NCI-H146 treated with DMSO at 0.1 percent for 48 hours (cell line): ENCODE measurements around the gene TMTC4.
"Not testable (repeated sequence)": the region's sequence is repeated elsewhere in the genome, so short reads cannot be mapped to it uniquely, and the experiment has no call there.

Experiments used
- DNase-seq: peaks from one replicate; lab custom pipeline; 2025; ENCODE audit not compliant: unreplicated experiment; lab: John Stamatoyannopoulos, UW

The TMTC4 gene

GRCh38 chr13:100674572-100674871 lies at the start of gene TMTC4:
TMTC4 (minus strand) TSS chr13:100674795; CDS start chr13:100670362, 4,433 bp downstream.
- no peak for DNase-seq

DNA sequence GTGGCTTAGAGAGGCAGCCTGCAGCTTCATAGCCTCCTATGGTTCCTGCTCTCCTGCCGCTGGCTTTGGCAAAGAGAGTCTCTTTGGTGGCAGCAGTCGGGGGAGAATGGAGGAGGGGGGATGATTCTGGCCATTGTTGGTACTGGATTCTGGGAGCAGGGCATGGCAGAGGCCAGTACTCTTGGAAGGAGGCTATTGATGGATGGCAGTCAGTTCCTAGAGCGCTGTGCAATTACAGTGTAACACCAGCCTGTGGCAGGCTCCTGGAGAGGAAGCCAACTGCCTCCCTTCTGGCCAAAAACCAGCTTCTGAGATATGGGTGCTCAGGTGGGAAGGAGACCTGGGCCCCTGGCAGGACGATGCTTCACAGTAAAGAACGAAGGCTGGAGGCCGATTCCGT lies 47.9 kb upstream of the TMTC4 start:
- no peak for DNase-seq

DNA sequence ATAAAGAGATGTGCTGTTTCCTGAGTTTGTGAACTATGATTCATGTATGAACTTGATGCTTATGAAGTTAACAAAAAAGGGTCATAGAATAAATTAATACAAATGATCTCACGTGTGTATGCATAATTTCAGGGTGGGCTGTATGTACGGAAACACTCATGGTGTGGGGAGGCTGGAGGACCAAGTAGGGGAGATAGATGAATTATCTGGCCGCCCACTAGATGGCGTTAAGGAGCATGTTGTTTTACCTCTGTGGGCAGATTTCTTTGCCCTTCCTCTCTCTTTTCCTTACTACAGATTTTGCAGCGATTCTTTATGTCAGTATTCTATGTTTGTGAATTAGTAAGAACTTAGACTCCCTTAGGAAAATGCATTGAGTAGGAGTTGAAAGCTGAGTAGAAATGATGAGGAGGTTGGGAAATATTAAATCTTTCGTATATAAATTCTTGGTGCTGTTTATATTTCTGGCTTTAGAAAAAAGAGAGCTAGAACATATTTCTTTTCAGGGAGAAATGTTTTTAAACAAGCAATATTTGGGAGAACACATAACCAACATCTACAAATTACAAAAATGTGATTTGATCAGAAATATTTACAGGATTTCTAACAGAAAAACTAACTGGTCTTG lies 47.4 kb upstream of the TMTC4 start:
- DNase-seq = peak; percentile 75

- DNase-seq = no peak
Measured at GRCh38 chr13:100715604-100716003, 41.0 kb upstream of the TMTC4 start.

DNA sequence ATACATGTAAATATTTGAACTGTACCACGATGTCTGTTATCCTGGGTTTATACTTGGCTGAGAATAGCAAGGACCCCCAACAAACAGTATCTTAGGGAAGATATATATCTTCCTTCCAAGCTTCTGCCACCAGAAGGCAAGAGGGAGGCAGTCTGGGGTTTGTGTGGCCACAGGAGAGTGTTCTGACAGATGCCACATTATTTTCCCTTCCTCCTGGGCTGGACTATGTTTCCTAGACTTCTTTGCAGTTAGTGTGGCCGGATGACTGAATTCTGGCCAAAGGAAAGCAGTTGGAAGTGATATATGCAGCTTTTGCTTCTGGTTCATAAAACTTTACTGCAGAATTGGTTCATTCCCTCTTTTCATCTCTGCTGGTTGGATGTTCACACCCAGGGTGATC lies 39.9 kb upstream of the TMTC4 start:
- no peak for DNase-seq

DNA sequence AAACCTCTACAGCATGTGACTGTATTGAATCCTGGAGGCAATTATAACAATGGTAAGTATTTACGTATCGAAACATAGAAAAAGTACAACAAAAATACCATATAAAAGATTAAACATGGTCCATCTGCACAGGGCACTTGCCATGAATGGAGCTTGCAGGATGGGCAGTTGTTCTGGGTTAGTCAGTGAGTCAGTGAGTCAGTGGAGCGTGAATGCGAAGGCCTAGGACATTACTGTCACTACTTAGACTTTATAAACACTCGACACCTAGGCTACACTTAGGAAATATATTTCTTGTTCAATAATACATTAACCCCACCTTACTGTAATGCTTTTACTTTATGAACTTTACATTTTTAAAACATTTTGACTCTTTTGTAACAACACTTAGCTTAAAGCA lies 35.6 kb upstream of the TMTC4 start:
- DNase-seq = no peak

DNA sequence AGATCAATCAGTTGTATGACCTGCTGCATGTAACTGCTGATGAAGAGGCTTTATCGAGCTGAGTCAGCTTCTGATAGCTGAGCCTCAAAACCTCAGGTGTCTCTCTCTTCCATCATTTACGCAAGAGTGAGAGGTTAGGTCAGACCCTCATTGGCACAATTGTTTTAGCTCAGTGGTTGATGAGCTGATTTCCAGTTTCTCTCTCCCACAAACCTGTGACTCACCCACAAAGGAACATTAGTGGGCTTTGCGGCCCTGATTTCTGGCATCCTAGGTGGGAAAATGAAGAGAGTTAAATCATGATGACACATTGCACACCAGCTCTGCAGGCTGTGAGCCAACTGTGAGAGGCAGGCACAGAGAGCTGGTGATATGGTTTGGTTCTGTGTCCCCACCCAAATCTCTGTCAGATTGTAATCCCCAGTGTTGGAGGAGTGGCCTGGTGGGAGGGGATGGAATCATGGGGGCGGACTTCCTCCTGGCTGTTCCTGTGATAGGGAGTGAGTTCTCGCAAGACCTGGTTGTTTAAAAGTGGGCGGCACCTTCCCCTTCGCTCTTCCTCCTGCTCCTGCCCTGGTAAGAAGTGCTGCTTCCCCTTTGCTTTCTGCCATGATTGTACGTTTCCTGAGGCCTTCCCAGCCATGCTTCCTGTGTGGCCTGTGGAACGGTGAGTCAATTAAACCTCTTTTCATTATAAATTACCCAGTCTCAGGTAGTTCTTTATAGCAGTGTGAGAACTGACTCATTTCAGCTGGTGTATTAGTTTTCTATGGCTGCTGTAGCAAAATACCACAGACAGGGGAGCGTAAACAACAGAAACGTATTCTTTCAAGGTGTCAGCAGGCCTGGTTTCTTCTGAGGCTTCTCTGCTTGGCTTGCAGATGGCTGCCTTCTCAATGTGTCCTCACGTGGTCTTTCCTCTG lies 33.5 kb upstream of the TMTC4 start:
- DNase-seq = no peak

- DNase-seq = not testable (repeated sequence)
Measured at GRCh38 chr13:100698331-100698730, 23.7 kb upstream of the TMTC4 start.

- DNase-seq = no peak
Measured at GRCh38 chr13:100695509-100695773, 20.8 kb upstream of the TMTC4 start.

GRCh38 chr13:100694722-100695508 lies 20.3 kb upstream of the TMTC4 start:
- peak; percentile 26 for DNase-seq

- no peak for DNase-seq
Measured at GRCh38 chr13:100689191-100689590, 14.6 kb upstream of the TMTC4 start.

DNA sequence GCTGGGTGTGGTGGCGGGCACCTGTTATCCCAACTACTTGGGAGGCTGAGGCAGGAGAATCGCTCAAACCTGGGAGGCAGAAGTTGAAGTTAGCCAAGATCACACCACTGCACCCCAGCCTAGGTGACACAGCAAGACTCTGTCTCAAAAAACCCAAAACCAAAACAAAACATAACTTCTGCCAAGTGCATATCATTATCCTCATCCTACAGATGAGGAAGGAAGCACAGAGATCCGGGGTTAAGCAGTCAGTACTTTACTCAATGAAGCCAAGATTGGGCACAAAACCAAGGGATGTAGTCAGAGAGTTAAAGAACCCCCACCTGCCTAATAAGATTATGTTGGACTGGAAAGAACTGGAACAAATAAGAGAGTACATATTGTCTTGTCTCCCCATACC lies 5.5 kb upstream of the TMTC4 start:
- DNase-seq = no peak

DNA sequence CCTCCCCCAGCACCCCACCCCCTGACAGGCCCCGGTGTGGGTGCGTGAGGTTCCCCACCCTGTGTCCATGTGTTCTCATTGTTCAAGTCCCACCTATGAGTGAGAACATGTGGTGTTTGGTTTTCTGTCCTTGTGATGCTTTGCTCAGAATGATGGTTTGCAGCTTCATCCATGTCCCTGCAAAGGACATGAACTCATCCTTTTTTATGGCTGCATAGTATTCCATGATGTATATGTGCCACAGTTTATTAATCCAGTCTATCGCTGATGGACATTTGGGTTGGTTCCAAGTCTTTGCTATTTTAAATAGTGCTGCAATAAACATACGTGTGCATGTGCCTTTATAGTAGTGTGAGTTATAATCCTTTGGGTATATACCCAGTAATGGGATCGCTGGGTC lies 2.5 kb upstream of the TMTC4 start:
- DNase-seq = not testable (repeated sequence)

DNA sequence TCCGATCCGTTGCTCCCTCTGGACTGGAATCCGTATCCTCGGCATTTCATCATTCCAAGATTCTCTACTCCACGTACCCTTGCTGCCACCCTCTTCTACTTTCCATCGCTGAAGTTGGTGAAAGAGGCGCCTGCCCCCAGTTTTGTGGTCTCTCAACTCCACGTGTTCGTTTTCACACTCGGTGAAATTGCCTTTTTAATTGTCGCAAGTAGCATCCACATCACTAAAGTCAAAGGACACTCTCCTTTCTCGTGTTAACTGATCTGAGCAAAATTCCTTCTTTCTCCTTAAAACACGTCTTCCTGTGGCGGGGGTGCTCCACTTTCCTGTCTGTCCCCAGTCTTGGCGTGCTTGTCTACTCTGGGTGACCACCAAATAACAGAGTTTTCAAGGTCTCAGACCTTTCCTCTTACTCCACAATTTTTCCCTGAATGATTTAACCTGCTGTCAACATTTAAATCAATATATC lies 1.1 kb upstream of the TMTC4 start:
- DNase-seq = peak; percentile 43

GRCh38 chr13:100674872-100675660 lies 471 bp upstream of the TMTC4 start:
- peak; percentile 97 for DNase-seq

- DNase-seq = peak; percentile 79
Measured at GRCh38 chr13:100673713-100674571, 653 bp downstream of the TMTC4 start.

DNA sequence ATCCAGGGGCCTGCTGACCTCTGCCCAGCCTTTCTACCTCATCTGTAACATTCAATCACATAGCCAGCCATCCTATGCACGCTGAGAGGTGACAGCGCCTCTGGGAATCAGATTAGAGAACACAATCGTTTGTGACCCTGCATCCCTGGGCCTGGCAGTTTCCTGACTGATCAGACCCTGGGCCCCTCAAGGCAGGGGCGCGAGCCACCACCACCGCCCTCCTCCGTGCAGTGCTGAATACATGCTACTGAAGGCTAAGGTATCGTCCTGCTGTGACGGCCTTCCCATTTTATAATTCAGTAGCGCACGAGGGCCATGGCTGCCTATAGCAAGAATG lies 1.3 kb downstream of the TMTC4 start:
- DNase-seq = no peak

GRCh38 chr13:100671389-100672182 lies 3.0 kb downstream of the TMTC4 start:
- DNase-seq = no peak

DNA sequence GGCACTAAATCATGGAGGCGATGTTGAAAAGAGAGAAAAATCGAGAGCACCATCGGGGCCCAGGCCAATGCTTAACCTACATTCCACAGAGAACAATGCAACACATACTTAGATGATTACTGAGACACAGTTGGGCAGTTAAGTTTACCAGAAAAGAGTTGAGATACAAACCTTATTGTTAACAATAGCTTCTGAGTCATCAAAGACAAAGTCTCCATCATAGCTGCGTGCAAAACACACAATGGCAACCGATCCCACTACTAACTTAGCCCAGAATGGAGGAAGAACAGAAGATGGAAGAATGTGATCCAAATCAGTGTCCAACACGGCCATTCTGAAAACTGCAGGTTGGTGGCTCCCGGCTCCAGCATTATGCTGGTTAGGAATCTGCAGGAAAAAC lies 6.2 kb downstream of the TMTC4 start:
- DNase-seq = no peak

DNA sequence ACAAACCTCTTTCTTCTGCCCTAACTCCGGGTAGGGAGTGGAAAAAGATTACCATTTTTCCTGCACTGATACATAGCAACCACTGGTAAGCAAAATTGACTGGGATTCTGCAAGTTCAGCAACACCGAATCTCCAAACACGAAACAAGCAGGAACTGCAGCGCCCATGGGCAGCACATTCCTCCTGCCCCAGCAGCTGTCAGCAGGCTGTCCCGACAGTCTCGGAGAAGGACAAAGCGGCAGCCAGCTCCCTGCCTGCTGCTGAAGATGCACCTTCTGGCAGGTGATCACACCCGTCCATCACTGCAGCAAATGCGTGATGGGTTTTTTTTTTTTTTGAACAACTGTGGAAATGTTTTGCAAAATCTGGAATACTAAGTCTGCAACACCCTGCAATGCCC lies 6.7 kb downstream of the TMTC4 start:
- no peak for DNase-seq
